ENCODE results near the gene FEM1C.

Gene FEM1C

GRCh38 chr5:115557667-115558387 lies 13.3 kb upstream of the FEM1C start:
- peak; percentile 19 for DNase-seq

GRCh38 chr5:115556276-115556675 lies 11.7 kb upstream of the FEM1C start:
- no peak for DNase-seq

- no peak for DNase-seq
Measured at GRCh38 chr5:115555084-115555633, 10.6 kb upstream of the FEM1C start.

- DNase-seq, result peak; percentile 36
Measured at GRCh38 chr5:115553082-115553481, 8.5 kb upstream of the FEM1C start.

GRCh38 chr5:115551415-115551814 lies 6.8 kb upstream of the FEM1C start:
- DNase-seq, result peak; percentile 50

- DNase-seq, result peak; percentile 53
Measured at GRCh38 chr5:115549154-115549553, 4.6 kb upstream of the FEM1C start.

- DNase-seq, result no peak
Measured at GRCh38 chr5:115548683-115549082, 4.1 kb upstream of the FEM1C start.

GRCh38 chr5:115545351-115545882 lies 842 bp upstream of the FEM1C start:
- DNase-seq, result no peak

GRCh38 chr5:115544043-115544435 lies 536 bp downstream of the FEM1C start:
- DNase-seq, result peak; percentile 50

- DNase-seq, result no peak
Measured at GRCh38 chr5:115543365-115544042, 1.1 kb downstream of the FEM1C start.

GRCh38 chr5:115542651-115543364 lies 1.8 kb downstream of the FEM1C start:
- DNase-seq, result no peak

- DNase-seq, result no peak
Measured at GRCh38 chr5:115542086-115542485, 2.5 kb downstream of the FEM1C start.

GRCh38 chr5:115541611-115542010 lies 3.0 kb downstream of the FEM1C start:
- no peak for DNase-seq

- no peak for DNase-seq
Measured at GRCh38 chr5:115535479-115536035, 9.0 kb downstream of the FEM1C start.

- peak; percentile 41 for DNase-seq
Measured at GRCh38 chr5:115532517-115532916, 12.1 kb downstream of the FEM1C start.

- no peak for DNase-seq
Measured at GRCh38 chr5:115531787-115532367, 12.7 kb downstream of the FEM1C start.

GRCh38 chr5:115531380-115531779 lies 13.2 kb downstream of the FEM1C start:
- DNase-seq, result no peak

- no peak for DNase-seq
Measured at GRCh38 chr5:115530426-115530825, 14.1 kb downstream of the FEM1C start.

GRCh38 chr5:115526604-115527003 lies 18.0 kb downstream of the FEM1C start:
- DNase-seq, result no peak

- DNase-seq, result no peak
Measured at GRCh38 chr5:115524199-115524847, 20.3 kb downstream of the FEM1C start.

- DNase-seq, result no peak
Measured at GRCh38 chr5:115522832-115523403, 21.7 kb downstream of the FEM1C start.

GRCh38 chr5:115520191-115520590 lies 24.4 kb downstream of the FEM1C start:
- DNase-seq, result no peak
